GM18519 (cell line): ENCODE measurements around the gene EP400.
"Not testable (repeated sequence)": the region's sequence is repeated elsewhere in the genome, so short reads cannot be mapped to it uniquely, and the experiment has no call there.

Source experiments
- ATAC-seq: cut with Tn5 transposase; IDR thresholded peaks from one replicate; pipeline ENCODE4 v1.9.1; 2021; ENCODE audit warnings: mild to moderate bottlenecking, moderate library complexity; ENCODE audit not compliant: unreplicated experiment, low FRiP score

EP400 gene

DNA sequence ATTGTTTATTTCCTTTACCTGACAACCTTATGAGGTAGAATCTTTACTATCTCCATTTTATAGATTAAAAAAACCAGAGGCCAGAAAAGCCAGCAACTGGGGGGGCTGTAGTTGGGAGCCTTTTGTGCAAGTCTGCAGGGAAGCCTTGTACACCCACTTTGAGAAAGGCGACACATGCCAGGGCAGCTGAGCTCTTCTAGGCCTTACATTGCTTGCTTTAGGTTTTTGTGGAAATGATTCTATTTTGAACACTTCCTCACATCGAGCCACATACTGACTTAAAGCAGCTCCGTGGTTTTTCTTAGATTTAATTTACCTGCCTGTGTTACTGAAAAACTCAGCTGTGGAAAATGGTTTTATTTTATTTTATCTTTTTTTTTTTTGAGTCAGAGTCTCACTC, 34.6 kb downstream of the EP400 start:
- no peak for ATAC-seq

DNA sequence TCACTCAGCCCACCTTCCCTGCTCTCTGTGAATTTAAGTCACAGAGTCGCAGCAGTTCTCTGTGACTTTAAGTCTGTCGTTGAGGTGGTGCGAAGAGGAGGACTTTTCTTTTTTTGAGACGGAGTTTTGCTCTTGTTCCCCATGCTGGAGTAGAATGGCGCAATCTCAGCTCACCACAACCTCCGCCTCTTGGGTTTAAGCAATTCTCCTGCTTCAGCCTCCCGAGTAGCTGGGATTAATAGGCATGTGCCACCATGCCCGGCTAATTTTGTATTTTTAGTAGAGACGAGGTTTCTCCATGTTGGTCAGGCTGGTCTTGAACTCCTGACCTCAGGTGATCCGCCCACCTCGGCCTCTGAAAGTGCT, 35.8 kb downstream of the EP400 start:
- ATAC-seq: not testable (repeated sequence)

DNA sequence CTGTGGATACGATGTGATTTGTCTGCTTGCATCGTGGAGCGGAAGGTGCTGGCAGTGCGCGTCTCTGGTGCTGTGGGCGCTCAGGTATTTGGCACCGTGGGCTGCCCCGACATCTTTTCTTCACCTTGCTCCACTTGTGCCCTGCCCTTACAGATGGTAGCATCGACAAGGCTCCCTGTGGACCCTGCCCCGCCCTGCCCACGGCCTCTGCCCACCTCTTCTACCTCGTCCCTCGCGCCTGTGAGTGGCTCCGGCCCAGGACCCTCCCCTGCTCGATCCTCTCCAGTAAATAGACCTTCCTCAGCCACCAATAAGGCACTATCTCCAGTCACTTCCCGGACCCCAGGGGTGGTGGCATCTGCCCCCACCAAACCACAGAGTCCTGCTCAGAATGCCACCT, 36.6 kb downstream of the EP400 start:
- no peak for ATAC-seq

DNA sequence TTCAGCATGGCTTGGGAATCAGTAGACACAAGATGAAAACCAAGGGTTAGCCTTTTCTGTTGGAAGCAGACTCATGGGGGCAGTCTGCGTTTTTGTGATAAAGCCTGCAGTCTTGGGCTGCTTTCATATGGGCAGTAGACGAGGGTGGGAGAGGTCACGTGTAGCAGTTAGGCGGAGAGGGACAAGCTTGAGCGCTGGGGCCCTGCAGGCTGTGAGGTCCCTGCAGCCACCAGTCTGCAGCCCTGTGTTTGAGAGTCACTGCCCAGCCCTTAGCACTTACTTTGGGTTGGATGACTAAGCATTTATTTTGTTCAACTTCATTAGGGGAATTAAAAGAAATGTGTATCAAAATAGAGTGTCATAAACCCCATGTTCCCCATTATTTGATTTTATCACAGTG, 37.2 kb downstream of the EP400 start:
- no peak for ATAC-seq

DNA sequence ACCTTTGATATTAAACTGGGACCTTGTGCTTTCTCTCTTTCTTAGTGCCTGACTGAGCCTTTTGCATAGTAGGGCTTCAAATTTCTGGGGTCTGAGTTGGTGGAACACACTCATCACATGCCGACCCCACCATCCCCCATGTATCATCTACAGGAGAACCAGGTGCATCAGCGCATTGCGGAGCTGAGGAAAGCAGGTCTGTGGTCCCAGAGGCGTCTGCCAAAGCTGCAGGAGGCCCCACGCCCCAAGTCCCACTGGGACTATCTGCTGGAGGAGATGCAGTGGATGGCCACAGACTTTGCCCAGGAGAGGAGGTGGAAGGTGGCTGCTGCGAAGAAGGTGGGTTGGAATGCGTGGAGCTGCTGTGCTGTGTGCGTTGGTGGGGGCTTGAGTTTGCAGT, 37.8 kb downstream of the EP400 start:
- ATAC-seq: no peak

DNA sequence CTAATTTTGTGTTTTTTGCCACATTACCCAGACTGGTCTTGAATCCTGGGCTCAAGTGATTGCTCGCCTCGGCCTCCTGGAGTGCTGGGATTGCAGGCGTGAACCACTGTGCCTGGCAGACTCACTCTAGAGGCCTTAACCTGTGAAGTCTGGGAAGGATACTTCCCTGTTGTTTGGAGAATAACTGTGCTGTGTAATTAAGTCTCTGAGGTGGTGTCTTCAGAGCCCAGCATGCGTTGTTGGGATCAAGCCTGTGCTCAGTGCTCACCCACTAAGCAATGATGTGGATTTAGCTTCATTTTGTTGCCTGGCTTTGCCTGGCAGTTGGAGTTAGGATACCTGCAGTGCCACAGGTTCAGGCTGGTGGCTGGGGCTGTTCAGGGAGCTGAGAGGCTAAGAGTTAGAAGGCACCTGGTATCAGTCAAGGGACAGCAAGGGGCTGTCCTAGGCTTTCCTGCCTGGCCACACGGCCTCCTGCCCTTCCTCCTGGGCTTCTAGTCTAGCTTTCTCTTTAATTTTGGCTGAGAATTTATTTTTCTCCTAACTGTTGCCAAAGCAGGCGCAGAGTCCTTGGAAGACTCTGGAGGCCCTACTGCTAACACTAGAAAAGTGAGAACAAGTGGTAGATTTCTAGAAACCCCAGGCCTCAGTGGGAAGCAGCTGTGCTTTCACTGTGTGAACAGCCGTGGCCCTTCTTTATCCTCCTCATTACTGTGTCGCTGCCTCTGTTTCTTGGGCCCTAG, 38.5 kb downstream of the EP400 start:
- ATAC-seq: no peak

DNA sequence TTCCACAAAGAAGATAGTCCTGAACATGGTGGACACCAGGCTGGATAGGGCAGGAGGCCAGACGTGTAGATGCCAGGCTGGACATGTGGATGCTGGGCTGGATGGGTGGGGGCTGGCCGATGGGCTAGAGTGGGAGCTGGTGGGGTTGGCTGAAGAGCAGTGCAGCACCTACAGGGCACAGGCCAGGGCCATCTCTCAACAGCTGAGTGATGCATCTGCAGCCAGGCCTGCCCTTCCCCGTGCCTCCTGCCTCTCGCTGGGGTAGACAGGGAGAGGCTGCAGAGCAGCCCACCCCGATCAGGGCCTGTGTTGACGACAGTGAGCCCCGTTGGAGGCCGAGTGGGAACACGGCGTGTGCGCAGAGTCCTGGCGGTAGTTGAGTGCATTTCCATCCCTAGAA, 39.3 kb downstream of the EP400 start:
- ATAC-seq: no peak

DNA sequence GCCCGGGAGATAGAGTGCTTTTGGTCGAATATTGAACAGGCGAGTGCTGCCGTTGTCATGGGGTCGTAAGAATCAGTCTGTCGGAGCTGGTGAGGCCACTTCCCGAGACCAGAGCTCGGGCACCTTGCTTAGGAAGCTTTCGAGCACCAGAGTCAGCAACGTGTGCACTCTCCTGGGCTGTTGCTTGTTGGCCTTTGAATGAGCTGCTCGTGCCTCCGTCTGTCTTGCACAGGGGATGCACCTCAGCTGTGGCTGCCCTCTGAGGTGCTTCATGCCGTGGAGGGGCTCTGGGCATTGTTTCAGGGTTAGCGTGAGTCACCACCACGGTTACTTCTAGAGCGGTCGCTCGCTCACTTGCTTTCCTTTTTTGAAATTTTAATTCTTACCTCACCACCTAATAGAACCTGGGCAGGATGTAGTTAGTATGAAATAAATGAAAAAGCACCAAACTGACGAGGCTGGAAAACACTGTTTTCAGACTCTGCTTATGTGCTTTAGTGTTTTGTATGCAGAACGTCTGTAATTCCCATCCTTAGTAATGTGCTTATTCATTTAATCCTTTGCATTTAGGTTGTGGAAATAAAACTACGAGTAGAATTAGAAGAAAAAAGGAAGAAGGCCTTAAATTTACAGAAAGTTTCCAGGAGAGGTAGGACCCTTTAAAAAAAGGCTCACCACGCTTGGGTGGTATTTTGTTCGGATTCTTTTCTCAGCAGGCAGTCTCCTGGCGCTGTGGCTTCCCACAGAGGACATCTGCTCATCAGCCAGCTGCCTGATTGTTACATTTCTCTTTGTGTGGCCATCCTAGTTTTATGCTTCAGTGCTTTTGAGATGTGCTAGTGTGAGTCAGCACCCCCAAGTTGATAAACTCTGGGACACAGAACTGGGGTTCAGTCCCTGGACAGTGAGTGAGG, 40.6 kb downstream of the EP400 start:
- ATAC-seq: no peak

DNA sequence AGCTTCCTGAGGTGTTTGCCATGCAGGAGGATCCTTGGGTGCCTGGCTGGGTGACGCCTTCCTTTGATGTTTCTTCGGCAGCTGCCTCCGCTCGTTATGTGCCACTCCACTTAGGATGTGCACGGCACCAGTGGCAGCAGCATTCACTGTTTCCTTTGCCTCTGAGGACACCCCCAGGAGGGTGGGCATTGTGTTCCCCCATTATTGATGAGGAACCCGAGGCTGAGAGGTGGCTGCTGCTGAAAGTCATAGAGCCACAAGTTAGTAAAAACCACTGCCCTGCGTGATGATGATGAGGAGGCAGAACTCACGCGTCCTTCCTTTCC, 41.2 kb downstream of the EP400 start:
- ATAC-seq: no peak

DNA sequence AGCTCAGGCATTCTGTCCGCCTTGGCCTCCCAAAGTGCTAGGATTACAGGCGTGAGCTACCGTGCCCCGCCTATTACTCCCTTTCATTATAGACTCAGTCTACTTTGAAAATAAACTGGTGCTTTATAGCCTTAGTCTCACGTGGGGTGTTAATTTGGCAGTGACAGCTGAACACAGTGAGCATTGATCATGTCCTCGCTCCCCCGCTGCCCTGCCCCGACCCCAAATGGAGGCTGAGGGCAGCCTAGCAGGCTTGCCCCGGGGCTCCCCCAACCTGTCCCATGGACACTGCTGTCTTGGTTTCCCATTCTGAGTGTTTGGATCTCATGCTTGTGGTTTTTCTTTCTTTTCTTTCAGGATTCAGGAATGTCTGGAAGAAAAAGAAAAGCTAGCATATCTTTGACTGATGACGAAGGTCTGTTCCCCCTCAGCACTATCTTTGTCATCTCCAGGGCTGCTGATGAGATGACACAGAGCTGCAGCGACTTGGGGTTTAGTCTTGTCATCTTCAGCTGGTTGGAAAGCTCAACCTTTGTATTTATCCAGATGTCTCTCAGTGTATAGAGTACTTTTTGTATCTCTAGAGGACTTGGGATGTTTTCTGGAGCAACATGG, 42.2 kb downstream of the EP400 start:
- no peak for ATAC-seq

DNA sequence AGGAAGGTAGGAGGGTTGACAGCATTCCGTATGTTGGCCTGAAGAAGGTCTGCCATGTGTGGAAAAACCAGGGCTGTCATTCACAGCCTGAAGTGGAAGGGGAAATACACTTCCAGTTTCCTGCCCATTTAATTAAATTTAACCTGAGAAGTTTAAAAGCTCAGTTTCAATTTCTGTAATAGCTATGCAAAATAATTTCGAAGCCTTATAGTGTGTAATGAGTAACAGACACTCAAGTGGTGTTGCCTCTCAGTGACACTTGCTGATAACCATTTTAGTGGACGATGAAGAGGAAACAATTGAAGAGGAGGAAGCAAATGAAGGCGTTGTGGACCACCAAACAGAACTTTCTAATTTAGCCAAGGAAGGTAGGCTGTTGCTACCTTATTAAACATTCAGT, 44.8 kb downstream of the EP400 start:
- no peak for ATAC-seq

DNA sequence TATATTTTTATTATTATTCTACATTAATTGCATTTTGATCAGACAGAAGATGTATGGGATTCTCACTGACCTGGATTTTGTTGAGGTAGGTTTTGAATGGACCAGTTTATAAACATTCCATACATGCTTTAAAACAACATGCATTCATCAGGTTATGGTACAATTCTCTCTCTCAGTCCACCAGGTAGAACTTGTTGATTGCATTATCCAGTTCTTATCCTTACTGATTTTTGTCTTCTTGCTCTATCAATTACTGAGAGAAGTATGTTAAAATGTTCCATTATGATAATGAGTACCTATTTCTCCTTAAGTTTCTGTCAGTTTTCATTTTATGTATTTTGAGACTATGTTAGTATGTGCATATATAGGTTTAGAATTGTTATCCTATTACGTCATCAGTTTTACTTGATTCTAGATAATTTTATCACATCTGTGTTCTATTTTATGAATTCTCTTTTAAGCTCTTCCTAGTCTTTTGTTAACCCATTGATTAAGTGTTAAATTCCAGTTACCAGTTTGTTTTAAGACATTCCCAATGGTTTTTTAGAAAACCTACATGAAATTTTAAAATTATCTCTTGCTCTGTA, 50.6 kb downstream of the EP400 start:
- ATAC-seq: no peak

DNA sequence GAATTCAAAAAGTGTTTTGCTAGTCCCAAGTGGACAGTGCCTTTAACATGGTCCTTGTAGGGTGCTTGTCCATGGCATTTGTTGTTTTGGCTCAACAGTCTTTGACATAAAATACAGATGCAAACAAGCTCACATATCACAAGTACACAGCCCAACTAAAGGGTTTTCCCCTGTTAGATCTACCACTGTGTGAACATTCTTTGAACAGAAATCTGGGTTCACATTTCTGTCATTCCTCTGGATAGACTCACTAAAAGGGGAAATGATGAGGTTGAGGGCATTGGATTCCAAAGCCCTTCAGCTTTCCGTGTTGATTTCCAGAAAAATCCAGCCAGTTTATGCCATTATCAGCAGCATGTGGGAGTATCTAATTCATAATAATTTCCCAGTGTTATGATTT, 54.1 kb downstream of the EP400 start:
- no peak for ATAC-seq

DNA sequence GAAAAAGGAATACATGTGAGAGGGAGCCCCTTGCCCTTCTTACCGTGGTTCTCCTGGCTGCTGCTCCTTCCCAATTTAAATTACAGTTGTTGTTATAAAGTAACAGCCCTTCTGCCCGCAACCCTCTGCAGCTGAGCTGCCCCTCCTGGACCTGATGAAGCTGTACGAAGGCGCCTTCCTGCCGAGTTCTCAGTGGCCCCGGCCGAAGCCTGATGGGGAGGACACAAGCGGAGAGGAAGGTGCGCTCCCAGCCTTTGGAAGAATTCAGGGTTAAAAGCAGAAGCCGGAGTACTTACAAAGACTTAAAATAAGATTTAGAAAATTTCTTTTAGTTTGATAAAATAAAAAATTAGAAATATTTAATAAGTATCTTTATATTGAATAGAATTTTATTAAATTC, 55.2 kb downstream of the EP400 start:
- ATAC-seq: no peak

DNA sequence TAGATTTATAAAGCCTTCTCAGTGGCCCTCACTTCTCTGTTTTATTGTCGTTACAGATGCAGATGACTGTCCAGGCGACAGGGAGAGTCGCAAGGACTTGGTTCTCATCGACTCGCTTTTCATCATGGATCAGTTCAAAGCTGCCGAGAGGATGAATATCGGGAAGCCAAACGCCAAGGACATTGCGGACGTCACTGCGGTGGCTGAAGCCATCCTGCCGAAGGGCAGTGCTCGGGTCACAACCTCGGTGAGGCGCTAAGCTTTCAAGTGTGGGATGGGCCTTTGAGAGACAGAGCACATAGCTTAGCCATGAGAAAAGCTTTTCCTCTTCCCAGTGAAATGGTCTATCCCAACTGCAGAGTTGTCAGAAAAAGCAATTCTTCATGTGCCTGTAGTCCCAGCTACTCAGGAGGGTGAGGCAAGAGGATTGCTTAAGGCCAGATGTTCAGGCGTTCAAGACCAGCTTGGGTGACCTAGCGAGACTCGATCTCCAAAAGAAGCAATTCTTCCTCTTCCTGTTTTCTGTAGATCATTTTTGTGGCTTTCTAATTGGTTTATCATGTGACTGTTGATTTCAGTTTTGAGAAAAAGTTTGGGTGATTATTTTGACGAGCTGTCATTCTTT, 56.4 kb downstream of the EP400 start:
- no peak for ATAC-seq

DNA sequence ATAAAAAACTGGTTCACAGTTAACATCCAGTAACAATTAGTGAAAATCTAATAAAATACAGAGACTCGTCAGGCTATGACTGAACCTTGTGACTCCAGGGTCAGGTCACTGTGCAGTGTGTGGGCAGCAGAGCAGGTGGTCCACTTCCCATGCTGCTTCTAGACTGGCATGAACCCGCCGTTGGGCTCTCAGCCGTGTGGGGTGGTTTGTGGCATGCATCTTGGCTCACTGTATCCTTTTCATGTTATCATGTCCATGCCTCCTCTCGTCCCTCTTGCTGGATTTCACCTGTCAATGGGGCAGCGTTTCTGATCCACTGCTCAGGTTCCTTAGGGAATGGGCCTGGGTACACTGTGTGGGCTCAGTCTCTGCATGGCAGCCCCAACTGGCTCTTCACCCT, 57.3 kb downstream of the EP400 start:
- no peak for ATAC-seq

DNA sequence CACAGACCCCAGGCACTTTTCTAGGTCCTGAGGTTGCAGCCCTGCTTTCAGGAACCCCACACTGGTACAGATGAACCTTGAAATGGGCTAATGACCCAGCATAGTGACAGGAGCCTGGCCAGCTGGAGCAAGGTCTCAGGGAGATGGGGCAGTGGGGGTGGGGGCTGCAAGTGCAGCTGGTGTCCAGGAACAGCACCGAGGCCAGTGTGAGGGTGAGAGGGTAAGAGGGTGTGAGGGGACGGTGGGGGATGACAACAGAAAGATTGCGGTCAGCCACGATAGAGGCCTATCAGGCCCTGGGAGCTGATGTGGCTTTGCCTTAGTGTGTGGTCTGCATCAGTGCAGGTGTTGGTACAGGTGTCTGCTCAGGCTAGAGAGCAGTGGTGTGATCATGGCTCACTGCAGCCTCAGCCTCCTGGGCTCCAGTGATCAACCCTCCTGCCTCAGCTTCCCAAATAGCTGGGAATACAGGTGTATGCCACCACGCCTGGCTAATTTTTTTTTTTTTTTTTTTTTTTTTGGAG, 59.7 kb downstream of the EP400 start:
- ATAC-seq: no peak

DNA sequence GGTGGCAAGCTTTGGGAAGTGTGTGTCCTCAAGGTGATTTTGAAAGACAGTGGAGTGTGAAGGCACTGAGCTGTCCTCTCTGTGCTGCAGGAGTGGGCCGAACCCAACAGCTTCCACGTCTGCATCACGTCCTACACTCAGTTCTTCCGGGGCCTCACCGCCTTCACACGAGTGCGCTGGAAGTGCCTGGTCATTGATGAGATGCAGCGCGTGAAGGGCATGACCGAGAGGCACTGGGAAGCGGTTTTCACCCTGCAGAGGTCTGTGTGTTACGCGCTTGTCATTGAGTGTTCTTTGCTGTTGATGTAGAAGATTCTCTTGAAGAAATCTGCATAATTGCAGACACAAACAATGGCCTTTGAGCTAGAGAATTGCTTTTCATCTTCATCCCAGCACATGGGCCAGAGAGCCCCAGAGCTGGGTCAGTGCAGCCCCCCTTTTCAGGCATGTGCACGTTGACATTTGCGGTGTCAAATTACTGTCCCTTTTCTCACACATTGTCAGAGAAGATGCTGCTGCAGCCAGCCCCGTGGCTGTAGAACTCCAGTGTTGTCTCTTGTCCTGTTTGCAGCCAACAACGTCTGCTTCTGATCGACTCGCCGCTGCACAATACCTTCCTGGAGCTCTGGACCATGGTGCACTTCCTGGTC, 63.3 kb downstream of the EP400 start:
- ATAC-seq: no peak

DNA sequence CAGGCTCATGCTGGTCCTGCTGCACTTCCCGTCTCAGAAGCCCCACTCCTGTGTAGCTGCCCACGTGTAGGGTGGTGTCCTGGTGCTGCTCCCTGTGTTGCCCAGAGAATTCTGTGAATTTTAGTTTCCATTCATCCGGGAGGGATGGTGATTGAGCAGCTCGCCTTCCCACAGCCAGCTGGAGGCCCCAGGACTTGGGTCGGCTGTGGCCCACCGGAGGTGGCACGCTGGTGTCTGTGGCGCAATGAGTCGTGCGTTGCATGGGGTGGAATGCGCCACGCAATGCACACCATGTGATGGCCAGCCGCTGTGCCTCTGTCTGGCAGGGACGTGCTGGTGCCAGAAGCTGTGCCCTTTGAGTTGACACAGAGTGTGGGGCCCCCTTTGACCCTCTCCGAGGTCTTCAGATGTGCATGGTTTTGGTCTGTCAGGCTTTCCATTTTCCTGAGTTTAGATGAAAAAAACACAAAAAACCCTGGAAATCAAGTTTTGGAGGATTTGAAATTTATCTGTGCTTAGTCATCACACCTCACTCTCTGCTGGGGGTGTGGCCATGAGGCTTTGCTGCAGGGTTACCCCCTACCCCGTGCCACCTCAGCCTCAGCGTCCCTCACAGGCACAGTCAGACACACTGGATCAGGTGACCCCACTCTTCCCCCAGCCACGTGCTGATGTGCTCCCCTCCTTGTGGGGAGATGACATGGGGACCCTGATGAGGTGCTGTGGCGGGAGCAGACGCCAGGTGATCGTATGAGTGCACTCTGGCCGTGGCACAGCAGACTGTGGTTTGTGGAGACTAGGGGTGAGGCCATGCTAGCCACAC, 64.6 kb downstream of the EP400 start:
- no peak for ATAC-seq
